GM15510 (cell line): Measurements from ENCODE around the gene ALK.

Experiments
- POLR2A ChIP-seq: IDR thresholded peaks from 3 replicates; pipeline ENCODE4 v1.6.1; 2011; ENCODE audit warnings: borderline replicate concordance; ENCODE audit not compliant: insufficient read length; ENCODE audit errors: extremely low read depth

ALK gene

DNA sequence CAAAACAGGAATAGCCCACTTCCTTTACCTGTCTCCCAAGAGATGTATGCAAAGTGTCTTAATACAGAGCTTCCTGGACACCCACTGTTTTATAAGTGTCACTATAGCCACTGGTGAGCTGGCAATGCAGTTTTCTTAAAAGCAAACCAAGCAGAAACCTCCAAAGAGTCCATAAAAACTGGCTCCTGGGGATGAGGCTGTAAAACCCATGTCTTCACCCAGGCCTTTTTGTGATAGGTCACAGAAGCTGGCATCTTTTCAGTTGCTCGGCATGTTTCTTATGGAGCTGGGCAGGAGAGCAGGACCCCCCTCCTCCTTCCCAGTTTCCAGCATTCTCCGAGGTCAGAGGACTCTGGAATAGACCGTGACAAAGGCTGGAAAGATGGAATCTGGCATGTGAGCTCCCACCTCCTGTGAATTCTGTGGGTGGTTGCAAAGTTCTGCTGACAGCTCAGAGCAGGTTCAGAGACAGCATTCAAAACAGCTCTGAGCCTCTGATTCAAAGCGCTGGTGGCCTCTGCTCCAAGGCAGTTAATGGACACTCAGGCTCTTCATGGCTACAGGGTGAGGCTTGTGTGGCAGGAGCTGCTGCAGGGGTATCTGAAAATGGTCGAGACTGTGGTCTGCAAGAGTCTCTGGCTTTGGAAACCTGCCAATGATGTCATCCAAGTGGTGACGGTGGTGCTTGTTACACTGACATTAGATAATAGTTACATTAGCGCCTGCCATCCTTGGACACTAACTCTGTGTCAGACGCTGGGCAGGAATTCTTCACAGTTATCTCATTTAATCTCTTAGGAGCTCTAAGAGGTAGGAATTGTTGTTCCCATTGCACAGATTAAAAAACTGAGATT is 522.8 kb downstream of the ALK start:
- no peak for TF ChIP-seq POLR2A

DNA sequence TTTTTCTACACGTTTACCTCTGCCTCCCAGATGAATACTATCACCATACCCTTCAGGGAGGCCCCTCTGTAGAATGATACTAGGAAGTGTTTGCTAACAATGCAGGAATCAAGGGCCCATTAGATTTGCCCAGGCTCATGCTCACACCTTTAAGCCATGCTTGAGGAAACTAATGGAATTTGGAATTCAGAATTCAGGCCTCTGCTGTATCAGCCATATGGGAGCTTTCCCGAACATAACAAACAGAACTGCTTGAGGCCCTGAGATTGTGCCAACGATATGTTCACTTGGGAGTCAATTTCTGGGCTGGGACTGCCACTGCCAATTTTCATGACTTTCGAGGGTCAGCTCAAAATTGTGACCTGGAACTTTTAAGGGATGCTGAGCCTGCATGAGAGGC is 523.7 kb downstream of the ALK start:
- TF ChIP-seq POLR2A, result no peak

DNA sequence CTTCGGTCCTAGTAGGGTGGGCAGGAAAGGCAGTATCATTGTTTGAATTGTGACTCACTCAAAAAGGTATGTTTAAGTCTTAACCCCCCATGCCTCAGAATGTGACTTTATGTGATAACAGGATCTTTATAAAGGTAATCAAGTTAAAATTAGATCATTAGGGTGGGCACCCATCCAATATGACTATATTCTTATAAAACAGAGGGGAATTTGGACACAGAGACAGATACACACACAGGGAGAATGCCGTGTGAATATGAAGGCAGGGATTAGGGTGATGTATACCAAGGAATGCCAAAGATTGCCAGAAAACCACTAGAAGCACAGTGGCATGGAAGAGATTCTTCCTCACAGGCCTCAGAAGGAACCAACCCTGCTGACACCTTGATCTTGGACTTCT is 524.3 kb downstream of the ALK start:
- TF ChIP-seq POLR2A, result no peak

GRCh38 chr2:29394981-29395350 is 526.4 kb downstream of the ALK start:
- no peak for TF ChIP-seq POLR2A

- TF ChIP-seq POLR2A, result no peak
Measured at GRCh38 chr2:29394311-29394980, 526.9 kb downstream of the ALK start.

GRCh38 chr2:29393676-29394075 is 527.7 kb downstream of the ALK start:
- no peak for TF ChIP-seq POLR2A

DNA sequence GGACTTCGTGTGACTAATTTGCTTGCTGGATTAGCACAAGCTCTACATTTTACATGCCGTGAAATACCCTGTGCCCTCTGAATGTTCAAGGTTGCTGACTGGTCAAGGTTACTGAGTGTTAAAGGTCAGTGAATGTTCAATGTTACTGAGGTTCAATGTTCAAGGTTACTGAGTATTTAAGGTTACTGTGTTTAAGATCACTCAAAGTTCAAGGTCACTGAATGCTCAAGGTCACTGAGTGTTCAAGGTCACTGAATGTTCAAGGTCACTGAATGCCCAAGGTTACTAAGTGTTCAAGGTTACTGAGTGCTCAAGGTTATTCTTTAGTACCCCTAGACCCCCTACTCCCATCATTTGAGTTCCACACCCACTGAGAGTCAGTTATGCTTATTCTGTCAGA is 528.6 kb downstream of the ALK start:
- no peak for TF ChIP-seq POLR2A

- no peak for TF ChIP-seq POLR2A
Measured at GRCh38 chr2:29390136-29390535, 531.2 kb downstream of the ALK start.

GRCh38 chr2:29389686-29390085 is 531.7 kb downstream of the ALK start:
- no peak for TF ChIP-seq POLR2A

DNA sequence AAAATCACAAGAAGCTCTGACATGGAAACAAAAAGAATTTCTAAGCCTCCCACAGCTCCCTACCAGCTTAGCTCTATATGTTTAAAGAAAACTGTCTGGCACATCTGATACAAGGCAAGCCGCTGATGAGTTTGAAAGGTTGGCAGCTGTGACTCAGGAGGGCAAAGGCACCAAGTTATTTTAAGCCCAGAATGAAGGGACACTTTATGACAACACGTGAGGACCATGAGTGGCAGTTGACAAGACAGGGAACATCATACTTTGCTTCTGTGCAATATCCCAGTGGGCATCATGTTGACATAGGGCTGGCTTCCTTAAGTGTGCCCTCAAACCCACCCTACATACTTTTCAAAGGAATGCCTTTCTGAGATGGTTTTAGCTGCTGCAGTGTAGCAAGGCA is 533.3 kb downstream of the ALK start:
- TF ChIP-seq POLR2A, result no peak

DNA sequence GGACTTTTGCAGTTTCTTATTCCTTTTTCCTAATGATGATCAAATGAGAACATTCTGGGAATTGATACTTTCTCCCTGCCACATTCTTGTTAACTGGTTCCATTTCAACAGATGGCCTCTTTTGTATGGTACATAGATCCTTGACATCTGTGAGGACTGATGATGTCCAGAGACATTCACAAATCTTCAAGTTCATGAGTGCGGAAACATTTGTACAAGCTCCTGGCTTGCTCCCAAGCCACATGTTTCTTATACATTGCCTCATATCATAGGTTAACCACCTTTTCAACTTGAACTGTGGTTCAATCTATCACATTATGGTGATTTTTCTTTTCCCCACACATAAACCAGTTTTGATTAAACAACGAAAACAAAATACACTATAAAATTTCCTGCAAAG is 538.9 kb downstream of the ALK start:
- TF ChIP-seq POLR2A, result no peak

GRCh38 chr2:29377788-29378187 is 543.6 kb downstream of the ALK start:
- TF ChIP-seq POLR2A, result no peak

GRCh38 chr2:29376541-29376940 is 544.8 kb downstream of the ALK start:
- no peak for TF ChIP-seq POLR2A

GRCh38 chr2:29375843-29376242 is 545.5 kb downstream of the ALK start:
- TF ChIP-seq POLR2A, result no peak

DNA sequence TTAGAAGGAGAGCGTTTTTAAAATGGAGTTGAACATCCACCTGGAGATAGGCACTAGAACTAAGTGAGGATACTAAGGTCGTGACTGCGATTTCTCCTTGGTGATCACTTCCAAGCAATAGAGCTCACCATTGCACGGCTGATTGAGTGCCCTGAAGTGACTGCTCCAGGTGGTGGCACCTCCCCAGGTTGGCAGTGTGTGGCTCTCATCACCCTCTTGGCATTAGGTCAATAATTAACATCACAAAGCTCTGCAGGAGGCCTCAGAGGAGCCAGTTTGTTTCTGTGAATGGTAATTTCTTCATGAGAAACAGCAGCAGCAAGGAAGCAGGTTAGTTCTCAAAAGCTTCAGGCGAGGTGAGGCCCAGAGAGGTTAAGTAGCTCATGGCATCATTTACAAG is 546.6 kb downstream of the ALK start:
- TF ChIP-seq POLR2A, result no peak

DNA sequence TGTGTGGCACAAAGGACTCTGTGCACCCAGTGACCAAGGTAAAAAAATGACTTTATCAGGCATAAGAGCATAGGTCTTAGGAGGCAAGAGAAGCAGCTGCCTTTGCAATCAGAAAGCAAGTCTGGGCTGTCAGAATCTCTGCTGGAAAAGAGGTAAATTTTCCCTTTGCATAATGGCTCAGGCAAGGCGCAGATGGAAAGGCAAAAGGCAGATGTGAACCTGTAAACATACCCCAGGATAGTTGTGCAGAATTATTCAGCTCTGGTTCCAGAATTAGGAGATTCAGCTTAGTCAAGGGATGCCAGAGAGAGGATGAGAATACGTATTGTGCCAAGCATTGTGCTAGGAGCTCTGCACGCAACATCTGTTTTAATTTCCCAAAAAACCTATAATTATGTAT is 547.5 kb downstream of the ALK start:
- no peak for TF ChIP-seq POLR2A
